CD4-positive, alpha-beta T cell (primary cell): ENCODE results near the gene POLR2M. TPM values are rescaled to one million over a fixed set of nuclear protein-coding genes. Genes with fewer than 3 reads are reported as not detected.

ENCODE experiments used
- ATAC-seq: fragments of 200-7000 bp; cut with Tn5 transposase; one replicate; pipeline ENCODE4 v1.10.0; 2022; ENCODE audit warnings: mild to moderate bottlenecking; ENCODE audit not compliant: poor library complexity
- CTCF ChIA-PET: fragments of 350-600 bp; sonication (Branson Sonifier 250); formaldehyde crosslinking; loops from one replicate; lab custom pipeline; 2021; ENCODE audit warnings: antibody characterized with exemption, inconsistent platforms; lab: Charles Lee
- POLR2A ChIA-PET: fragments of 350-600 bp; sonication (Branson Sonifier 250); formaldehyde crosslinking; loops from one replicate; lab custom pipeline; 2021; ENCODE audit warnings: antibody characterized with exemption, inconsistent platforms; lab: Charles Lee
- DNase-seq, 14 experiments: peaks; one replicate each; pipeline ENCODE4 v3.0.0-alpha.2; 2013 to 2020; ENCODE audit warnings: mixed read lengths in 2 of 14
- H3K27ac ChIP-seq, 2 donors: one replicate each; pipeline versions ENCODE4 v1.5.1 to v1.7.0; 2013; ENCODE audit warnings: low read length in 2 of 2, low read depth in 1 of 2, mild to moderate bottlenecking in 1 of 2
- H3K27me3 ChIP-seq, 2 experiments: 1 replicate in 1 of 2; 2 replicates in 1 of 2; pipeline versions ENCODE4 v1.6.1 to v1.7.0; 2013; ENCODE audit warnings: low read length in 2 of 2, control low read depth in 1 of 2, mild to moderate bottlenecking in 1 of 2, moderate library complexity in 1 of 2; ENCODE audit not compliant: insufficient read depth in 2 of 2, control insufficient read depth in 1 of 2
- H3K36me3 ChIP-seq: one replicate; pipeline ENCODE4 v1.6.1; 2013; ENCODE audit warnings: low read length, control low read depth; ENCODE audit not compliant: insufficient read depth
- H3K4me1 ChIP-seq: one replicate; pipeline ENCODE4 v1.6.1; 2013; ENCODE audit warnings: low read length, control low read depth; ENCODE audit not compliant: insufficient read depth
- H3K4me3 ChIP-seq: one replicate; pipeline ENCODE4 v1.5.1; 2013; ENCODE audit warnings: mild to moderate bottlenecking, low read length, moderate library complexity
- H3K9me3 ChIP-seq, 2 experiments: 1 replicate in 1 of 2; 2 replicates in 1 of 2; pipeline versions ENCODE4 v1.6.1 to v1.7.0; 2013; ENCODE audit warnings: low read length in 2 of 2, mild to moderate bottlenecking in 2 of 2, control low read depth in 1 of 2, moderate library complexity in 1 of 2; ENCODE audit not compliant: control insufficient read depth in 1 of 2, insufficient read depth in 1 of 2
- H3K27ac Mint-ChIP-seq: one replicate; pipeline ENCODE4 v1.8.0; 2020; ENCODE audit warnings: mixed read lengths
- H3K27me3 Mint-ChIP-seq: one replicate; pipeline ENCODE4 v1.8.0; 2021; ENCODE audit warnings: mixed read lengths
- H3K36me3 Mint-ChIP-seq: one replicate; pipeline ENCODE4 v1.8.0; 2021; ENCODE audit warnings: low read depth, mixed read lengths
- H3K4me1 Mint-ChIP-seq: one replicate; pipeline ENCODE4 v1.8.0; 2021; ENCODE audit warnings: low read depth, mixed read lengths
- H3K4me3 Mint-ChIP-seq: one replicate; pipeline ENCODE4 v1.8.0; 2020; ENCODE audit warnings: mild to moderate bottlenecking, mixed read lengths
- H3K9me3 Mint-ChIP-seq: one replicate; pipeline ENCODE4 v1.8.0; 2020; ENCODE audit warnings: mixed read lengths
- CTCF ChIP-seq: fragments of 200-600 bp; IDR thresholded peaks from one replicate; pipeline ENCODE4 v1.8.0; 2022; ENCODE audit warnings: antibody characterized with exemption, mild to moderate bottlenecking
- intact Hi-C, 2 experiments: fragments of 100-400 bp; cut with DNase I in 1 of 2; cut with micrococcal nuclease in 1 of 2; formaldehyde crosslinking; loops; one replicate each; pipeline versions ENCODE4 v1.15.1 to v1.9.0; 2023 to 2025; cut with DNase I, micrococcal nuclease
- total RNA-seq, 174 experiments: library from RNA in 2 of 174; stranded (reverse) in 2 of 174; gene quantifications; one replicate each; pipeline ENCODE4 v1.2.3 and lab custom pipeline; 2021 to 2026

Gene POLR2M
- total RNA-seq, 2 experiments from 2014 or later, result 88.5 to 109 TPM

- Histone ChIP-seq H3K27me3 (peaks cover 0 to 5% of the 10 kb centered on the region in 2 experiments), H3K27ac (no peak overlapping the region), H3K4me3 (no peak overlapping the region), H3K9me3 (no peaks in the 10 kb centered on the region), H3K36me3 (no peaks in the 10 kb centered on the region), H3K4me1 (no peaks in the 10 kb centered on the region)
- Mint-ChIP-seq H3K9me3 (no peaks in the 10 kb centered on the region), H3K27ac (no peak overlapping the region), H3K4me1 (no peaks in the 10 kb centered on the region), H3K36me3 (no peaks in the 10 kb centered on the region), H3K27me3 (peaks cover 18% of the 10 kb centered on the region), H3K4me3 (no peak overlapping the region)
- DNase-seq (no peak), ATAC-seq (no peak)
- CTCF ChIA-PET, result no interaction called here
- no peak for TF ChIP-seq CTCF
- intact Hi-C loops, result no loop called here
- POLR2A ChIA-PET, result no interaction called here
Measured at GRCh38 chr15:57677204-57677603, 29.3 kb upstream of the POLR2M start.

- no peak for TF ChIP-seq CTCF
- CTCF ChIA-PET, result no interaction called here
- Mint-ChIP-seq H3K27me3 (peaks cover 10% of the 10 kb centered on the region), H3K4me3 (no peak overlapping the region), H3K27ac (no peak overlapping the region), H3K9me3 (no peaks in the 10 kb centered on the region), H3K36me3 (no peaks in the 10 kb centered on the region), H3K4me1 (no peaks in the 10 kb centered on the region)
- DNase-seq, result no peak
- intact Hi-C loops, result no loop called here
- Histone ChIP-seq H3K36me3 (no peaks in the 10 kb centered on the region), H3K9me3 (no peaks in the 10 kb centered on the region), H3K4me3 (no peak overlapping the region), H3K4me1 (no peaks in the 10 kb centered on the region), H3K27me3 (no peaks in the 10 kb centered on the region), H3K27ac (no peak overlapping the region)
- ATAC-seq, result no peak
- POLR2A ChIA-PET, result no interaction called here
Measured at GRCh38 chr15:57680021-57680420, 26.5 kb upstream of the POLR2M start.

- no peaks in the 10 kb centered on the region for H3K27me3 ChIP-seq
- Mint-ChIP-seq H3K36me3 (no peaks in the 10 kb centered on the region), H3K9me3 (no peaks in the 10 kb centered on the region), H3K4me3 (no peak overlapping the region), H3K27me3 (peaks cover 5% of the 10 kb centered on the region), H3K4me1 (no peaks in the 10 kb centered on the region), H3K27ac (no peak overlapping the region)
- H3K36me3 ChIP-seq, result no peaks in the 10 kb centered on the region
- ATAC-seq, result no peak
- no peak overlapping the region for H3K4me3 ChIP-seq
- no peak overlapping the region for H3K27ac ChIP-seq
- ChIA-PET POLR2A (no interaction called here), CTCF (no interaction called here)
- intact Hi-C loops, result no loop called here
- H3K4me1 ChIP-seq, result no peaks in the 10 kb centered on the region
- H3K9me3 ChIP-seq, result no peaks in the 10 kb centered on the region
- no peak for TF ChIP-seq CTCF
- no peak for DNase-seq
Measured at GRCh38 chr15:57681011-57681410, 25.5 kb upstream of the POLR2M start.
